SK-N-MC (cell line): Measurements from ENCODE around the gene MESD.
"Not testable (repeated sequence)": the region's sequence is repeated elsewhere in the genome, so short reads cannot be mapped to it uniquely, and the experiment has no call there.

Source experiments
- DNase-seq: peaks from one replicate; pipeline ENCODE4 v3.0.0-alpha.2; 2011; ENCODE audit warnings: low read depth, low spot score
- H3K27ac ChIP-seq: fragments of 200-600 bp; sonication (generic); 2 replicates; pipeline ENCODE4 v1.5.1; 2016; ENCODE audit warnings: mixed run types
- H3K36me3 ChIP-seq: fragments of 200-600 bp; sonication (generic); 2 replicates; pipeline ENCODE4 v1.6.1; 2017; ENCODE audit warnings: antibody characterized with exemption, low read length, mixed read lengths; ENCODE audit not compliant: insufficient read depth
- H3K4me3 ChIP-seq: fragments of 200-600 bp; sonication (generic); 2 replicates; pipeline ENCODE4 v1.5.1; 2016
- H3K9ac ChIP-seq: fragments of 200-600 bp; sonication (generic); 2 replicates; pipeline ENCODE4 v1.8.0; 2017; ENCODE audit warnings: mixed run types, mixed read lengths; ENCODE audit not compliant: insufficient read length
- H3K9me3 ChIP-seq: fragments of 200-600 bp; sonication (generic); 2 replicates; pipeline ENCODE4 v1.6.1; 2017; ENCODE audit warnings: low read depth, mild to moderate bottlenecking, antibody characterized with exemption, low read length, moderate library complexity, mixed read lengths
- EZH2 ChIP-seq: fragments of 200-600 bp; sonication (generic); IDR thresholded peaks from one replicate; pipeline ENCODE4 v1.6.1; 2017; ENCODE audit warnings: antibody characterized with exemption
- FOXP2 ChIP-seq: optimal IDR thresholded peaks from 2 replicates; pipeline ENCODE3; 2011; ENCODE audit warnings: mild to moderate bottlenecking, moderate library complexity; ENCODE audit not compliant: insufficient read depth; ENCODE audit errors: extremely low read length, control extremely low read depth
- POLR2AphosphoS5 ChIP-seq: IDR thresholded peaks from 2 replicates; pipeline ENCODE4 v1.6.1; 2012; ENCODE audit warnings: mild to moderate bottlenecking, low read depth, low read length, borderline replicate concordance

MESD gene

GRCh38 chr15:80967451-80967850, 22.2 kb downstream of the MESD start:
- no peak for DNase-seq
- no peak overlapping the region for H3K4me3 ChIP-seq
- H3K36me3 ChIP-seq, result no peaks in the 10 kb centered on the region
- TF ChIP-seq FOXP2, result no peak
- TF ChIP-seq POLR2AphosphoS5, result no peak
- TF ChIP-seq EZH2, result no peak
- no peaks in the 10 kb centered on the region for H3K9me3 ChIP-seq
- no peak overlapping the region for H3K9ac ChIP-seq
- no peak overlapping the region for H3K27ac ChIP-seq

- H3K27ac ChIP-seq, result no peak overlapping the region
- no peak for DNase-seq
- H3K9me3 ChIP-seq, result no peaks in the 10 kb centered on the region
- no peak for TF ChIP-seq EZH2
- H3K9ac ChIP-seq, result no peak overlapping the region
- H3K4me3 ChIP-seq, result no peak overlapping the region
- H3K36me3 ChIP-seq, result no peaks in the 10 kb centered on the region
These were observed 23.0 kb downstream of the MESD start for GRCh38 chr15:80966431-80967197.

GRCh38 chr15:80965454-80965853, 24.2 kb downstream of the MESD start:
- H3K36me3 ChIP-seq, H3K9ac ChIP-seq, H3K4me3 ChIP-seq, H3K27ac ChIP-seq, DNase-seq, H3K9me3 ChIP-seq: not testable (repeated sequence)

GRCh38 chr15:80958818-80959495, 30.7 kb downstream of the MESD start:
- no peak overlapping the region for H3K4me3 ChIP-seq
- no peak overlapping the region for H3K27ac ChIP-seq
- DNase-seq, result no peak
- H3K36me3 ChIP-seq, result no peaks in the 10 kb centered on the region
- no peak overlapping the region for H3K9ac ChIP-seq
- TF ChIP-seq FOXP2 (no peak), POLR2AphosphoS5 (no peak), EZH2 (no peak)
- no peaks in the 10 kb centered on the region for H3K9me3 ChIP-seq

GRCh38 chr15:80957976-80958375, 31.6 kb downstream of the MESD start:
- Histone ChIP-seq H3K36me3 (no peaks in the 10 kb centered on the region), H3K27ac (no peak overlapping the region), H3K9ac (no peak overlapping the region), H3K9me3 (no peaks in the 10 kb centered on the region), H3K4me3 (no peak overlapping the region)
- no peak for DNase-seq
- TF ChIP-seq POLR2AphosphoS5, result no peak
- TF ChIP-seq FOXP2, result no peak
- no peak for TF ChIP-seq EZH2

GRCh38 chr15:80957556-80957955, 32.1 kb downstream of the MESD start:
- Histone ChIP-seq H3K9me3 (no peaks in the 10 kb centered on the region), H3K36me3 (no peaks in the 10 kb centered on the region), H3K4me3 (no peak overlapping the region), H3K9ac (no peak overlapping the region), H3K27ac (no peak overlapping the region)
- no peak for DNase-seq
- TF ChIP-seq FOXP2 (no peak), POLR2AphosphoS5 (no peak), EZH2 (no peak)

GRCh38 chr15:80955571-80956452, 33.8 kb downstream of the MESD start:
- H3K9ac ChIP-seq, H3K9me3 ChIP-seq, H3K27ac ChIP-seq, H3K4me3 ChIP-seq, DNase-seq, H3K36me3 ChIP-seq: not testable (repeated sequence)

GRCh38 chr15:80953953-80954778, 35.5 kb downstream of the MESD start:
- H3K36me3 ChIP-seq, result no peaks in the 10 kb centered on the region
- no peak overlapping the region for H3K9ac ChIP-seq
- no peak for DNase-seq

More at GRCh38 chr15:80953953-80954778, 35.5 kb downstream of the MESD start:
- Histone ChIP-seq H3K9me3 (no peaks in the 10 kb centered on the region), H3K27ac (no peak overlapping the region), H3K4me3 (no peak overlapping the region)
- TF ChIP-seq FOXP2 (no peak), POLR2AphosphoS5 (no peak), EZH2 (no peak)
